CD14-positive monocyte (primary cell): ENCODE data around the gene GOLT1B. TPM values are rescaled to one million over a fixed set of nuclear protein-coding genes. Genes with fewer than 3 reads are reported as not detected.

Source experiments
- DNase-seq, 3 donors: peaks; one replicate each; pipeline ENCODE4 v3.0.0-alpha.2; 2011 to 2022
- H2AFZ ChIP-seq: 2 replicates; pipeline ENCODE4 v1.6.0; 2012; ENCODE audit warnings: mild to moderate bottlenecking, low read depth, low read length, inconsistent platforms; ENCODE audit not compliant: insufficient read depth, poor library complexity, severe bottlenecking
- H3K27ac ChIP-seq, 2 donors: 1 replicate in 1 of 2; 2 replicates in 1 of 2; pipeline ENCODE4 v1.5.1; 2012 to 2013; ENCODE audit warnings: low read length in 2 of 2, control low read depth in 1 of 2, inconsistent platforms in 1 of 2, low read depth in 1 of 2, mild to moderate bottlenecking in 1 of 2
- H3K27me3 ChIP-seq, 2 donors: one replicate each; pipeline versions ENCODE4 v1.6.0 to v1.6.1; 2011 to 2013; ENCODE audit warnings: low read length in 2 of 2; ENCODE audit not compliant: control insufficient read depth in 2 of 2, insufficient read depth in 2 of 2
- H3K36me3 ChIP-seq, 2 donors: replicated peaks in 1 of 2; 1 replicate in 1 of 2; 2 replicates in 1 of 2; pipeline versions ENCODE4 v1.5.1 to v1.6.1; 2012 to 2013; ENCODE audit warnings: low read length in 2 of 2, control low read depth in 1 of 2, inconsistent platforms in 1 of 2, mild to moderate bottlenecking in 1 of 2; ENCODE audit not compliant: insufficient read depth in 2 of 2, control insufficient read depth in 1 of 2
- H3K4me1 ChIP-seq, 2 donors: 1 replicate in 1 of 2; 2 replicates in 1 of 2; pipeline versions ENCODE4 v1.5.1 to v1.6.1; 2012 to 2013; ENCODE audit warnings: low read length in 2 of 2, control low read depth in 1 of 2, inconsistent platforms in 1 of 2, mild to moderate bottlenecking in 1 of 2, moderate library complexity in 1 of 2; ENCODE audit not compliant: insufficient read depth in 2 of 2, control insufficient read depth in 1 of 2
- H3K4me2 ChIP-seq: replicated peaks from 2 replicates; pipeline ENCODE3; 2012; ENCODE audit warnings: low read length, moderate library complexity, mild to moderate bottlenecking; ENCODE audit not compliant: poor library complexity, severe bottlenecking; ENCODE audit errors: extremely low read depth
- H3K4me3 ChIP-seq, 3 experiments: fragments of 200-600 bp in 1 of 3; sonication (generic) in 1 of 3; replicated peaks in 1 of 3; 1 replicate in 2 of 3; 2 replicates in 1 of 3; pipeline ENCODE4 v1.5.1; 2011 to 2013; ENCODE audit warnings: low read length in 3 of 3, mild to moderate bottlenecking in 3 of 3, control low read depth in 2 of 3, low read depth in 2 of 3, inconsistent platforms in 1 of 3, moderate library complexity in 1 of 3
- H3K79me2 ChIP-seq: 2 replicates; pipeline ENCODE4 v1.6.0; 2012; ENCODE audit warnings: mild to moderate bottlenecking, control low read depth, inconsistent platforms, low read length, moderate library complexity; ENCODE audit not compliant: insufficient read depth
- H3K9ac ChIP-seq: 2 replicates; pipeline ENCODE4 v1.6.0; 2017; ENCODE audit warnings: low read length, mild to moderate bottlenecking; ENCODE audit not compliant: insufficient read depth, poor library complexity, severe bottlenecking
- H3K9me3 ChIP-seq, 2 donors: replicated peaks in 1 of 2; 1 replicate in 1 of 2; 2 replicates in 1 of 2; pipeline versions ENCODE4 v1.5.1 to v1.6.1; 2012 to 2013; ENCODE audit warnings: low read length in 2 of 2, control low read depth in 1 of 2; ENCODE audit not compliant: control insufficient read depth in 1 of 2, insufficient read depth in 1 of 2
- H4K20me1 ChIP-seq: 2 replicates; pipeline ENCODE4 v1.6.0; 2012; ENCODE audit warnings: mild to moderate bottlenecking, low read length, control low read depth, moderate library complexity; ENCODE audit not compliant: insufficient read depth
- H3K27ac Mint-ChIP-seq, 7 donors: one replicate each; pipeline ENCODE4 v1.8.0; 2020; ENCODE audit warnings: mild to moderate bottlenecking in 7 of 7, mixed read lengths in 7 of 7, moderate library complexity in 6 of 7, inconsistent platforms in 2 of 7
- H3K27me3 Mint-ChIP-seq, 3 donors: one replicate each; pipeline ENCODE4 v1.8.0; 2021 to 2022; ENCODE audit warnings: low read depth in 3 of 3, mild to moderate bottlenecking in 3 of 3, mixed read lengths in 3 of 3, moderate library complexity in 3 of 3, inconsistent platforms in 1 of 3
- H3K36me3 Mint-ChIP-seq, 2 donors: one replicate each; pipeline ENCODE4 v1.8.0; 2020; ENCODE audit warnings: mixed read lengths in 2 of 2, inconsistent platforms in 1 of 2, mild to moderate bottlenecking in 1 of 2
- H3K4me1 Mint-ChIP-seq: one replicate; pipeline ENCODE4 v1.8.0; 2020; ENCODE audit warnings: mild to moderate bottlenecking, mixed read lengths
- H3K4me3 Mint-ChIP-seq, 2 donors: one replicate each; pipeline ENCODE4 v1.8.0; 2020; ENCODE audit warnings: mild to moderate bottlenecking in 2 of 2, mixed read lengths in 2 of 2, moderate library complexity in 1 of 2
- H3K9me3 Mint-ChIP-seq, 7 donors: one replicate each; pipeline ENCODE4 v1.8.0; 2020 to 2022; ENCODE audit warnings: mixed read lengths in 7 of 7, mild to moderate bottlenecking in 6 of 7, moderate library complexity in 6 of 7, inconsistent platforms in 2 of 7
- WGBS: methylation state at CpG from one replicate; pipeline ENCODE4 v1.1.5; 2013; ENCODE audit warnings: missing lambda C conversion rate; ENCODE audit not compliant: insufficient coverage; 5-methylcytosine and 5-hydroxymethylcytosine counted together
- intact Hi-C, 2 donors: fragments of 100-400 bp; cut with micrococcal nuclease; formaldehyde crosslinking; loops; one replicate each; pipeline versions ENCODE4 v1.15.0 to v1.15.1; 2023
- polyA plus RNA-seq, 3 donors: library from polyadenylated mRNA; depleted of rRNA in 1 of 3; unstranded in 2 of 3; stranded (reverse) in 1 of 3; fragments of 300-500 nt in 2 of 3; fragments of >200 nt in 1 of 3; fragmentation: Illumina TruSeq in 2 of 3; gene quantifications; 1 replicate in 2 of 3; 2 replicates in 1 of 3; pipeline ENCODE4 v1.2.3, GENCODE V29; 2012 to 2021
- TF ChIP-seq, protein P1 (sequence below): fragments of 200-600 bp; IDR thresholded peaks from one replicate; pipeline ENCODE4 v1.8.0; 2022; ENCODE audit warnings: antibody characterized with exemption, mild to moderate bottlenecking

The GOLT1B gene
- polyA plus RNA-seq, 3 donors, result 14.0 to 24.5 (median 21.4) TPM

DNA sequence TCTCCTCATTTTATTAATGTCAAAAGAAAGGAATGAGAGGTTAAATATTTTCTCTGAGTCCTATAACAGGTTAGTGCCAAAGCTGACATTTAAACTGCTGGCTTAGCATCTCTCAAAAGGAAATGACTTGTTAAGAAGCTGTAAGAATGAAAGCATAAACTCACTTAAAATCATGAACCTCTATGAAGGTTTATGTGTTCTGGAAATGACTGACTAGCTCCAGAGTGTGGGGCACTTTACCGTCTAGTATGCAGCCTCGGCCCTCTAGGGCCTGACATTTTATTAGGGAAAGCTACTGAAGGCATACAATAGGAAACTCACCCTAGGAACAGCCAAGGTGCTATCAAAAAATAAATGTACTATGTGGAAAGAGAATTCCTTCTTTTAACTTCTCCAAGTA is 59.6 kb downstream of the GOLT1B start:
- TF ChIP-seq, protein P1, sequence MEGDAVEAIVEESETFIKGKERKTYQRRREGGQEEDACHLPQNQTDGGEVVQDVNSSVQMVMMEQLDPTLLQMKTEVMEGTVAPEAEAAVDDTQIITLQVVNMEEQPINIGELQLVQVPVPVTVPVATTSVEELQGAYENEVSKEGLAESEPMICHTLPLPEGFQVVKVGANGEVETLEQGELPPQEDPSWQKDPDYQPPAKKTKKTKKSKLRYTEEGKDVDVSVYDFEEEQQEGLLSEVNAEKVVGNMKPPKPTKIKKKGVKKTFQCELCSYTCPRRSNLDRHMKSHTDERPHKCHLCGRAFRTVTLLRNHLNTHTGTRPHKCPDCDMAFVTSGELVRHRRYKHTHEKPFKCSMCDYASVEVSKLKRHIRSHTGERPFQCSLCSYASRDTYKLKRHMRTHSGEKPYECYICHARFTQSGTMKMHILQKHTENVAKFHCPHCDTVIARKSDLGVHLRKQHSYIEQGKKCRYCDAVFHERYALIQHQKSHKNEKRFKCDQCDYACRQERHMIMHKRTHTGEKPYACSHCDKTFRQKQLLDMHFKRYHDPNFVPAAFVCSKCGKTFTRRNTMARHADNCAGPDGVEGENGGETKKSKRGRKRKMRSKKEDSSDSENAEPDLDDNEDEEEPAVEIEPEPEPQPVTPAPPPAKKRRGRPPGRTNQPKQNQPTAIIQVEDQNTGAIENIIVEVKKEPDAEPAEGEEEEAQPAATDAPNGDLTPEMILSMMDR, result no peak
- no peak for DNase-seq
- Histone ChIP-seq H3K79me2 (no peaks in the 10 kb centered on the region), H3K27me3 (no peaks in the 10 kb centered on the region), H3K27ac (no peak overlapping the region), H2AFZ (no peak overlapping the region), H3K9ac (no peak overlapping the region), H3K36me3 (no peaks in the 10 kb centered on the region), H3K9me3 (no peaks in the 10 kb centered on the region), H3K4me2 (no peak overlapping the region), H4K20me1 (no peaks in the 10 kb centered on the region), H3K4me3 (no peak overlapping the region), H3K4me1 (no peaks in the 10 kb centered on the region)
- H3K9me3 Mint-ChIP-seq, result peaks cover 0 to 6% (median under 1%) of the 10 kb centered on the region in 7 donors
- WGBS, result 40% methylated on average over 2 of the region's 2 CpGs
- intact Hi-C loops, result no loop called here
- no peaks in the 10 kb centered on the region for H3K36me3 Mint-ChIP-seq
- no peaks in the 10 kb centered on the region for H3K27me3 Mint-ChIP-seq
- no peak overlapping the region for H3K27ac Mint-ChIP-seq
- no peaks in the 10 kb centered on the region for H3K4me1 Mint-ChIP-seq
- no peak overlapping the region for H3K4me3 Mint-ChIP-seq

DNA sequence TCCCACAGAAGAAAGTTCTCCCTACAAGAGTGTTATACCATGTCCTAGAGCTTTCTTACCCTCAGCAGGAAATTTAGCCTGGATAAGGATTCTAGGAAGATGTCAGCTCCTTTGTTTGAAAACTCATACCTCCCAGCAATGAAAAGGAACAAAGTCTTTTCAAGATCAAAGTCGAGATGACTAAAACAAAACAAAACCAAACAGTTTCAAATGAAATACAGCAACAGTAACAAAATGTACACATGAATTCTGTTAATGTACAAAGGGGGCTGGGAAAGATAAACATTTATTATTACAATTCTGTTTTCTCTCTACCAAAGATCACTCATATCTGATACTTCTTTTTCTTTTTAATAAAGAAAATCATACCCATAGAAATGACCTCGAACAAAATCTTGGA is 61.3 kb downstream of the GOLT1B start:
- Mint-ChIP-seq H3K9me3 (peaks cover 0 to 2% (median 0%) of the 10 kb centered on the region in 7 donors), H3K4me3 (no peak overlapping the region), H3K27me3 (peaks cover 0 to 2% (median 0%) of the 10 kb centered on the region in 3 donors), H3K4me1 (no peaks in the 10 kb centered on the region), H3K36me3 (no peaks in the 10 kb centered on the region), H3K27ac (no peak overlapping the region)
- no peak for DNase-seq
- H2AFZ ChIP-seq, result no peak overlapping the region
- no peaks in the 10 kb centered on the region for H4K20me1 ChIP-seq
- no peak overlapping the region for H3K4me2 ChIP-seq
- no peak overlapping the region for H3K27ac ChIP-seq
- TF ChIP-seq, protein P1, result no peak
- no peak overlapping the region for H3K9ac ChIP-seq
- no peaks in the 10 kb centered on the region for H3K27me3 ChIP-seq
- no peaks in the 10 kb centered on the region for H3K79me2 ChIP-seq
- intact Hi-C loops, result no loop called here
- no peaks in the 10 kb centered on the region for H3K9me3 ChIP-seq
- no peaks in the 10 kb centered on the region for H3K4me1 ChIP-seq
- H3K4me3 ChIP-seq, result no peak overlapping the region
- no peaks in the 10 kb centered on the region for H3K36me3 ChIP-seq
- no CpG with 5 or more reads among the region's 2 CpGs for WGBS
